Epithelial cell of esophagus (primary cell): ENCODE results near the gene IGSF8.
A peak's percentile ranks its signal among the peaks of the same experiment; 100 is the strongest.

ENCODE experiments used
- DNase-seq: peaks from one replicate; pipeline ENCODE4 v3.0.0; 2010; ENCODE audit warnings: low read depth
- H3K4me3 ChIP-seq: 2 replicates; pipeline ENCODE4 v1.5.1; 2011; ENCODE audit warnings: mild to moderate bottlenecking, low read length, control low read depth
- CTCF ChIP-seq: IDR thresholded peaks from 2 replicates; pipeline ENCODE4 v1.5.1; 2011; ENCODE audit warnings: low read depth, mild to moderate bottlenecking, low read length, control low read depth, inconsistent platforms; ENCODE audit not compliant: insufficient read depth; ENCODE audit errors: missing control alignments

IGSF8 gene

GRCh38 chr1:160120797-160121196, 22.4 kb upstream of the IGSF8 start:
- TF ChIP-seq CTCF = no peak
- DNase-seq = no peak

GRCh38 chr1:160118928-160119327, 20.5 kb upstream of the IGSF8 start:
- no peak for DNase-seq
- TF ChIP-seq CTCF = no peak
- H3K4me3 ChIP-seq = no peak overlapping the region

More at GRCh38 chr1:160120797-160121196, 22.4 kb upstream of the IGSF8 start:
- H3K4me3 ChIP-seq = no peak overlapping the region

- peak; percentile 19 for DNase-seq
- H3K4me3 ChIP-seq = no peak overlapping the region
- no peak for TF ChIP-seq CTCF
Observed at GRCh38 chr1:160117709-160118183, 19.3 kb upstream of the IGSF8 start.

GRCh38 chr1:160117300-160117699, 18.9 kb upstream of the IGSF8 start:
- no peak overlapping the region for H3K4me3 ChIP-seq
- TF ChIP-seq CTCF = no peak

GRCh38 chr1:160116283-160117147, 18.1 kb upstream of the IGSF8 start:
- no peak for TF ChIP-seq CTCF
- DNase-seq = peak; percentile 100
- no peak overlapping the region for H3K4me3 ChIP-seq

More at GRCh38 chr1:160117300-160117699, 18.9 kb upstream of the IGSF8 start:
- no peak for DNase-seq

GRCh38 chr1:160115545-160116282, 17.3 kb upstream of the IGSF8 start, which contains the start of gene ATP1A2:
ATP1A2 (plus strand) TSS chr1:160115759; CDS start chr1:160115862, 103 bp downstream.
- DNase-seq = no peak
- no peak within 1 kb of the TSS for H3K4me3 ChIP-seq

More at GRCh38 chr1:160115545-160116282, 17.3 kb upstream of the IGSF8 start, which contains the start of gene ATP1A2:
- TF ChIP-seq CTCF = no peak
